ENCODE measurements around the gene GJD3.

Gene GJD3

GRCh38 chr17:40355123-40355803 lies 9.3 kb downstream of the GJD3 start:
- DNase-seq = peak; percentile 81
- in situ Hi-C loops (cut with MboI; ENCODE audit: low pct_unique_long_range_greater_than_20kb, low sequenced_read_pairs) = no loop called here

- no peak for DNase-seq
- in situ Hi-C loops (cut with MboI; ENCODE audit: low pct_unique_long_range_greater_than_20kb, low sequenced_read_pairs) = no loop called here
These were observed 10.1 kb downstream of the GJD3 start for GRCh38 chr17:40354221-40355122.

- peak; percentile 60 for DNase-seq
- in situ Hi-C loops (cut with MboI; ENCODE audit: low pct_unique_long_range_greater_than_20kb, low sequenced_read_pairs) = no loop called here
These were observed 11.7 kb downstream of the GJD3 start for GRCh38 chr17:40352779-40353394.

GRCh38 chr17:40352237-40352778 lies 12.2 kb downstream of the GJD3 start:
- in situ Hi-C loops (cut with MboI; ENCODE audit: low pct_unique_long_range_greater_than_20kb, low sequenced_read_pairs) = no loop called here
- DNase-seq = no peak

- in situ Hi-C loops (cut with MboI; ENCODE audit: low pct_unique_long_range_greater_than_20kb, low sequenced_read_pairs) = no loop called here
- no peak for DNase-seq
These were observed 12.9 kb downstream of the GJD3 start for GRCh38 chr17:40351359-40352236.

GRCh38 chr17:40350689-40351358 lies 13.7 kb downstream of the GJD3 start:
- DNase-seq = no peak
- in situ Hi-C loops (cut with MboI; ENCODE audit: low pct_unique_long_range_greater_than_20kb, low sequenced_read_pairs) = no loop called here

GRCh38 chr17:40349895-40350688 lies 14.4 kb downstream of the GJD3 start:
- in situ Hi-C loops (cut with MboI; ENCODE audit: low pct_unique_long_range_greater_than_20kb, low sequenced_read_pairs) = no loop called here
- DNase-seq = no peak

GRCh38 chr17:40349477-40349894 lies 15.1 kb downstream of the GJD3 start:
- in situ Hi-C loops (cut with MboI; ENCODE audit: low pct_unique_long_range_greater_than_20kb, low sequenced_read_pairs) = no loop called here
- DNase-seq = no peak

GRCh38 chr17:40348562-40349476 lies 15.7 kb downstream of the GJD3 start:
- in situ Hi-C loops (cut with MboI; ENCODE audit: low pct_unique_long_range_greater_than_20kb, low sequenced_read_pairs) = no loop called here
- DNase-seq = no peak

- in situ Hi-C loops (cut with MboI; ENCODE audit: low pct_unique_long_range_greater_than_20kb, low sequenced_read_pairs) = no loop called here
- DNase-seq = no peak
These were observed 16.4 kb downstream of the GJD3 start for GRCh38 chr17:40348136-40348504.

- in situ Hi-C loops (cut with MboI; ENCODE audit: low pct_unique_long_range_greater_than_20kb, low sequenced_read_pairs) = no loop called here
- no peak for DNase-seq
These were observed 17.0 kb downstream of the GJD3 start for GRCh38 chr17:40347319-40348135.

GRCh38 chr17:40346765-40347158 lies 17.8 kb downstream of the GJD3 start:
- in situ Hi-C loops (cut with MboI; ENCODE audit: low pct_unique_long_range_greater_than_20kb, low sequenced_read_pairs) = no loop called here
- no peak for DNase-seq

- in situ Hi-C loops (cut with MboI; ENCODE audit: low pct_unique_long_range_greater_than_20kb, low sequenced_read_pairs) = no loop called here
- no peak for DNase-seq
These were observed 18.4 kb downstream of the GJD3 start for GRCh38 chr17:40345994-40346764.

- DNase-seq = peak; percentile 62
- in situ Hi-C loops (cut with MboI; ENCODE audit: low pct_unique_long_range_greater_than_20kb, low sequenced_read_pairs) = no loop called here
These were observed 19.2 kb downstream of the GJD3 start for GRCh38 chr17:40345161-40345993.

All from KBM-7 (cell line).